ENCODE measurements around the gene SLC16A3. TPM values are rescaled to one million over a fixed set of nuclear protein-coding genes. Genes with fewer than 3 reads are reported as not detected.
"Not testable (repeated sequence)": the region's sequence is repeated elsewhere in the genome, so short reads cannot be mapped to it uniquely, and the experiment has no call there.

Gene SLC16A3
- total RNA-seq, 1 donor, result 44.6 TPM

DNA sequence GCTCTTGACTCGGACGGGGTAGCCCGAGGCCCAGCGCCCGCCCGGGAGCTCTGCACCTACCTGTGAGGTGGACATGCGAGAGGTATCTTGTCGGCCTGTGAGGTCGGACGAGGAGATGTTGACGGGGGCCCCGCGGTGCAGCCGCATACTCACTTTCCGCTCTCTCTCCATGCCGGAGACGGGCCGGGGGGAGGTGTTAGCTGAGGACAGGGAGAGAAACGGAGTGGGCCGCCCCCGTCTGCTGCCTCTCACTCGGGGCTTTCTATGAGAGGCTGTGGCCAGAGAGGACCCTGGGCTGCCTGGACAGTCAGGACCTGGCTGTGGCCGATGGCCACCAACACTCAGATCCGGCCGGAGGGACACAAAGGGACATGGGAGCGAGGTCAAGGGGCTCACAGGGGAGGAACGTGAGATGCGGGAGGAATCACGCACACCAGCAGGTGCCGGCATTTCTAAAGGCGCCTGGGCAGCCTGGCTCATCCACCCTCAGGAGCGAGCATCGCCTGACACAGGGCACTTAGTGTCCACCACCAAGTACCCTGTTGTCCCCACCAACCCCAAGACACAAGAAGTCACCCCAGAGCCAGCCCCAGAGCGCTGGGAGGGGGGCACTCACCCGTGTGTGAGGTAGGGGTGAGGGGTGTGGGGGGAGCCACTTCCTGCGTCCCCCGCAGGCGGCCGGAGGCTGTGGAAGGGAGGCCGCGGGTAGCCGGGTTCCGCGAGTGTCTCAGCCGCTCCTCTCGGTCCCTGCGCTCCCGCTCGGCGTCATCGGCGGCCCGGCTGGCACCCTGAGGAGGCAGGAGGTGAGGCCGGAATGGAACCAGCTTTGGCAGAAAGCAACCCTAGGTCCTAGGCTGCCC lies 20.2 kb downstream of the SLC16A3 start:
- TF ChIP-seq, protein P1, sequence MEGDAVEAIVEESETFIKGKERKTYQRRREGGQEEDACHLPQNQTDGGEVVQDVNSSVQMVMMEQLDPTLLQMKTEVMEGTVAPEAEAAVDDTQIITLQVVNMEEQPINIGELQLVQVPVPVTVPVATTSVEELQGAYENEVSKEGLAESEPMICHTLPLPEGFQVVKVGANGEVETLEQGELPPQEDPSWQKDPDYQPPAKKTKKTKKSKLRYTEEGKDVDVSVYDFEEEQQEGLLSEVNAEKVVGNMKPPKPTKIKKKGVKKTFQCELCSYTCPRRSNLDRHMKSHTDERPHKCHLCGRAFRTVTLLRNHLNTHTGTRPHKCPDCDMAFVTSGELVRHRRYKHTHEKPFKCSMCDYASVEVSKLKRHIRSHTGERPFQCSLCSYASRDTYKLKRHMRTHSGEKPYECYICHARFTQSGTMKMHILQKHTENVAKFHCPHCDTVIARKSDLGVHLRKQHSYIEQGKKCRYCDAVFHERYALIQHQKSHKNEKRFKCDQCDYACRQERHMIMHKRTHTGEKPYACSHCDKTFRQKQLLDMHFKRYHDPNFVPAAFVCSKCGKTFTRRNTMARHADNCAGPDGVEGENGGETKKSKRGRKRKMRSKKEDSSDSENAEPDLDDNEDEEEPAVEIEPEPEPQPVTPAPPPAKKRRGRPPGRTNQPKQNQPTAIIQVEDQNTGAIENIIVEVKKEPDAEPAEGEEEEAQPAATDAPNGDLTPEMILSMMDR (IDR thresholded peaks at IDR 0.05; ENCODE audit: insufficient read depth, low read length), result no peak
- no peak for DNase-seq (ENCODE audit: low read depth)

DNA sequence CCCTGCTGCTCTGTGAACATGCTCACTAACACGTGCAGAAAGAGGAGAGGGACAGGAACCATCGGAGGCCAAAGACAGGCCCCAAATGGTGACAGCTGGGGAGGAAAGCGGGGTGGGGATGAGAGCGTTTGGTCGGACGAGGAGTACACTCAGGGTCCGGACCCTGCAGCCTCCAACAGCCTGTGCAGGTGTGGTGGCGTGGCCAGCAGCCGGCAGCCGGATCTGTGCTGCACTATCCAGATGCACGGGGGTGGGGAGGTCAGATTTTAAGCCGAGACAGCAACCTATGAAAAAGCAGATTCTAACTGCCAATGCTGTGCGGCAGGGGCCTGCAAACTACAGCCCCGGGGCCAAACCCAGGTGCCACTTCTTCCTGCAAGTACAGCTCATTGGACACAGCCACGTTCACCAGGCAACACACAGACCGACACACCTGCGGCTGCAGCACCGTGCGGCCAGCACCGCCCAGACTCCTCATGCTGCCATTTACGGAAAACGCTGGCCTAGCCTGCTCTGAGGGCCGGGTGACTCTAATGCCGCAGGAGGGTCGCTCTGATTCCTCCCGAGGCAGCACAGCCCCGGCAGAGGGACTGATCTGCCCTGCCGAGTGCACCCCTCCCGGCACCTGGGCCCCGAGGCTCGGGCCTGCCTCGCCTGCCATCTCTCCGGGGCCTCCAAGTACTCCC lies 21.2 kb downstream of the SLC16A3 start:
- H3K4me3 ChIP-seq (ENCODE audit: low read depth, low read length), result no peak overlapping the region
- TF ChIP-seq, protein P1 (IDR thresholded peaks at IDR 0.05; ENCODE audit: insufficient read depth, low read length), result no peak
- DNase-seq (ENCODE audit: low read depth), result no peak

More for the DNA sequence above, 20.2 kb downstream of the SLC16A3 start:
- no peak overlapping the region for H3K4me3 ChIP-seq (ENCODE audit: low read depth, low read length)

DNA sequence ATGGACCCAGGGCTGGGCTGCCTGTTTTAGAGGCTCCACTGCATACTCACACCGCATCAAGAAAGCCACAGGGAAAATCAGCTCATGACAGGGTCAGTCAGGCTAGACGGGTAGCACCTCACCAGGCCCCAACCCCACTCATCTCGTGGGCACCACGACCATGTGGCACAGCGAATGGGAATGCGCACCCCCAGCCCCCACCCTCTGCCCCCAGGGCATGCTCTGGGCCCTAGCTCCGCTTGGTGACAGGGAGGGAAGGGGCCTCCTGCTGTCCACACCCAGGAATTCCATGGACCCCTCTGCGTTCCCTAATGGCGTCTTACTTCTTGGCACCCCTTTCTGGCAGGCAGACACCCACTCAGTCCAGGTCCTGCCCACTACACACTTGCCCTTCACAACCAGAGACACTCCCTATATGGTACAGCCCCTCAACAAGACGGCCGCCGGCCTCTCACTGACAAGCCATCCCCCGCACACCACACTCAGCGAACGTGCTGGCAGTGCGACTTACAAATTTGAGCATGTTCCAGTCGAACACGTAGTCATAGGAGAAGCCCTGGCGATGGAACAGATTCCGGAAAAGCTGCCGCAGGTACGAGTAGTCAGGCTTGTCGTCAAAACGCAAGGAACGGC lies 22.1 kb downstream of the SLC16A3 start:
- TF ChIP-seq, protein P1 (IDR thresholded peaks at IDR 0.05; ENCODE audit: insufficient read depth, low read length), result no peak
- H3K4me3 ChIP-seq (ENCODE audit: low read depth, low read length), result no peak overlapping the region
- DNase-seq (ENCODE audit: low read depth), result no peak

DNA sequence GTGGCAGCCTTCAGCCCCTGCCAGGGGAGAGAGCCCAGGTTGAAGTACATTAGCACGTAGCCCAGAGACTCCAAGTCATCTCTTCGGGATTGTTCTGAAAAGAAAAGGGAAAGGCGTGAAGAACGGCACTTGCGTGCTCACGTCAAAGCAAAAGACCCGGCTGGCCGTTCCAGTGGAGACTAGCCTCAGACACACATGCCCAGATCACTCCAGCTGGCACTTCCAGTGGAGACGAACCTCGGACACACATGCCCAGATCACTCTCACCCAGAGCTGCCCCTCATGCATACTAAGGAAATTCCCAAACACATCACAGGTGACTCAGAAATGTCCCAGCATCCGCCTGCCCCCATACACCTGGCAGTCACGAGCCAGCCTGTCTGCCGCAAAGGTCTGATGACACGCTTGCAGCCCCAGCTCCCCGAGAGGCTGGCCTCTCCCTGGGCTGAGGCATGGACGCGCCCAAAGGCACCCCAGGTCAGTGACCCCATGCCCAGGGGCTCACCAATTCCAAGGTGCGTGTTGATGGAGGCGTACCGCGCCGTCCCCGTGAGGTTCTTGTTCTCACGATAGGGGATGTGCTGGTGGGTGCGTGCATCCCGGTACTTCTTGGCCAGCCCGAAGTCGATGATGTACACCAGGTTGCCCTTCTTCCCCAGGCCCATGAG lies 23.8 kb downstream of the SLC16A3 start:
- no peak for DNase-seq (ENCODE audit: low read depth)
- no peak overlapping the region for H3K4me3 ChIP-seq (ENCODE audit: low read depth, low read length)
- TF ChIP-seq, protein P1 (IDR thresholded peaks at IDR 0.05; ENCODE audit: insufficient read depth, low read length), result no peak

DNA sequence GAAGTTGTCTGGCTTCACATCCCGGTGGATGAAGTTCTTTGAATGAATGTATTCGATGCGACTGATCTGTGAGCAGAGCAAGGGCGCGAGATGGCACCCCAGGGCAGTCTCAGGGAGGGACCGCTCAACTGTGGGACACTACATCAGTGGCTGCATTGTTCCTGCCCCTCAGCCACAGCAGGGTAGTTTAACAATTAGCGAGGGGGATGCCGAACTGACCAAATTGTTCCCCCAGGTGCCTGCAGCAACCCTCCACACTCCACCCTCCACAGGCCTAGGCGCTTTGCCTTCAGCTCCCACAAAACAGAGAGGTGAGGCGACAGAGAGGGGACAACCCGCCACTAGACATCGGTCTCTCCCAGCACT lies 24.3 kb downstream of the SLC16A3 start:
- TF ChIP-seq, protein P1 (IDR thresholded peaks at IDR 0.05; ENCODE audit: insufficient read depth, low read length), result no peak
- H3K4me3 ChIP-seq (ENCODE audit: low read depth, low read length), result no peak overlapping the region
- no peak for DNase-seq (ENCODE audit: low read depth)

DNA sequence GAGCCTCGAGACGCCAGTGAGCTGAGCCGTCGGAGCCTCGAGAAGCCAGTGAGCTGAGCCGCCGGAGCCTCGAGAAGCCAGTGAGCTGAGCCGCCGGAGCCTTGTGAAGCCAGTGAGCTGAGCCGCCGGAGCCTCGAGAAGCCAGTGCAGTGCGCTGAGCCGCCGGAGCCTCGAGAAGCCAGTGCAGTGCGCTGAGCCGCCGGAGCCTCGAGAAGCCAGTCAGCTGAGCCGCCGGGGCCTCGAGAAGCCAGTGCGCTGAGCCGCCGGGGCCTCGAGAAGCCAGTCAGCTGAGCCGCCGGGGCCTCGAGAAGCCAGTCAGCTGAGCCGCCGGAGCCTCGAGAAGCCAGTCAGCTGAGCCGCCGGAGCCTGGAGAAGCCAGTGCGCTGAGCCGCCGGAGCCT lies 25.3 kb downstream of the SLC16A3 start:
- not testable (repeated sequence) for DNase-seq (ENCODE audit: low read depth); H3K4me3 ChIP-seq (ENCODE audit: low read depth, low read length)

DNA sequence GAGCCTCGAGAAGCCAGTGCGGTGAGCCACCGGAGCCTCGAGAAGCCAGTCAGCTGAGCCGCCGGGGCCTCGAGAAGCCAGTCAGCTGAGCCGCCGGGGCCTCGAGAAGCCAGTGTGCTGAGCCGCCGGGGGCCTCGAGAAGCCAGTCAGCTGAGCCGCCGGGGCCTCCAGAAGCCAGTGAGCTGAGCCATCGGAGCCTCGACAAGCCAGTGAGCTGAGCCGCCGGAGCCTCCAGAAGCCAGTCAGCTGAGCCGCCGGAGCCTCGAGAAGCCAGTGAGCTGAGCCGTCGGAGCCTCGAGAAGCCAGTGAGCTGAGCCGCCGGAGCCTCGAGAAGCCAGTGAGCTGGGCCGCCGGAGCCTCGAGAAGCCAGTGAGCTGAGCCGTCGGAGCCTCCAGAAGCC lies 25.9 kb downstream of the SLC16A3 start:
- not testable (repeated sequence) for H3K4me3 ChIP-seq (ENCODE audit: low read depth, low read length); DNase-seq (ENCODE audit: low read depth)

Measured in fibroblast of the aortic adventitia (primary cell).